IPS DF 19.7 (cell line): ENCODE results near the gene FBXL17.

Source experiments
- DNase-seq: peaks from one replicate; pipeline ENCODE4 v3.0.0-alpha.2; 2013; ENCODE audit warnings: low read depth, low spot score

FBXL17 gene

GRCh38 chr5:108093186-108093585 lies 288.7 kb downstream of the FBXL17 start:
- DNase-seq: no peak

- DNase-seq: no peak
Measured at GRCh38 chr5:108090946-108091345, 291.0 kb downstream of the FBXL17 start.

- DNase-seq: no peak
Measured at GRCh38 chr5:108084105-108084504, 297.8 kb downstream of the FBXL17 start.

GRCh38 chr5:108083232-108083631 lies 298.7 kb downstream of the FBXL17 start:
- DNase-seq: no peak

GRCh38 chr5:108081707-108082106 lies 300.2 kb downstream of the FBXL17 start:
- DNase-seq: no peak

- DNase-seq: no peak
Measured at GRCh38 chr5:108079753-108080152, 302.1 kb downstream of the FBXL17 start.

- DNase-seq: no peak
Measured at GRCh38 chr5:108078882-108079281, 303.0 kb downstream of the FBXL17 start.

- DNase-seq: no peak
Measured at GRCh38 chr5:108078345-108078744, 303.6 kb downstream of the FBXL17 start.

- DNase-seq: no peak
Measured at GRCh38 chr5:108074626-108075025, 307.3 kb downstream of the FBXL17 start.

- no peak for DNase-seq
Measured at GRCh38 chr5:108064302-108064701, 317.6 kb downstream of the FBXL17 start.

- no peak for DNase-seq
Measured at GRCh38 chr5:108061941-108062340, 320.0 kb downstream of the FBXL17 start.

GRCh38 chr5:108060340-108060739 lies 321.6 kb downstream of the FBXL17 start:
- DNase-seq: no peak

- DNase-seq: no peak
Measured at GRCh38 chr5:108059334-108059733, 322.6 kb downstream of the FBXL17 start.

GRCh38 chr5:108054349-108054748 lies 327.5 kb downstream of the FBXL17 start:
- no peak for DNase-seq

- DNase-seq: no peak
Measured at GRCh38 chr5:108046955-108047670, 334.8 kb downstream of the FBXL17 start.

GRCh38 chr5:108036482-108036881 lies 345.4 kb downstream of the FBXL17 start:
- no peak for DNase-seq

- no peak for DNase-seq
Measured at GRCh38 chr5:108028883-108029282, 353.0 kb downstream of the FBXL17 start.

- no peak for DNase-seq
Measured at GRCh38 chr5:108028412-108028811, 353.5 kb downstream of the FBXL17 start.

GRCh38 chr5:108025957-108026356 lies 355.9 kb downstream of the FBXL17 start:
- DNase-seq: no peak

GRCh38 chr5:108024986-108025385 lies 356.9 kb downstream of the FBXL17 start:
- DNase-seq: no peak

- no peak for DNase-seq
Measured at GRCh38 chr5:108016101-108016500, 365.8 kb downstream of the FBXL17 start.

GRCh38 chr5:108006791-108007190 lies 375.1 kb downstream of the FBXL17 start:
- no peak for DNase-seq

- DNase-seq: no peak
Measured at GRCh38 chr5:108003178-108003577, 378.7 kb downstream of the FBXL17 start.

GRCh38 chr5:108001222-108001621 lies 380.7 kb downstream of the FBXL17 start:
- DNase-seq: no peak
